AG08395 (cell line): ENCODE data around the gene CLCN4.

Experiments used
- DNase-seq: peaks from one replicate; pipeline ENCODE4 v3.0.0; 2012; ENCODE audit warnings: mixed read lengths, low spot score

The CLCN4 gene

GRCh38 chrX:10156199-10157031, at the start of gene CLCN4:
Gene CLCN4 (plus strand): TSS chrX:10156975. CDS start chrX:10185033, 28,058 bp downstream.
- DNase-seq = peak; percentile 49

- no peak for DNase-seq
These were observed 49.3 kb upstream of the CLCN4 start for GRCh38 chrX:10107483-10107882.

GRCh38 chrX:10108288-10108687, 48.5 kb upstream of the CLCN4 start:
- DNase-seq = no peak

GRCh38 chrX:10109695-10110094, 47.1 kb upstream of the CLCN4 start:
- peak; percentile 16 for DNase-seq

- DNase-seq = no peak
These were observed 46.3 kb upstream of the CLCN4 start for GRCh38 chrX:10110316-10110935.

GRCh38 chrX:10110984-10111363, 45.8 kb upstream of the CLCN4 start:
- DNase-seq = no peak

GRCh38 chrX:10111364-10112148, 45.2 kb upstream of the CLCN4 start:
- DNase-seq = peak; percentile 32

- no peak for DNase-seq
These were observed 44.3 kb upstream of the CLCN4 start for GRCh38 chrX:10112510-10112909.

GRCh38 chrX:10115082-10115481, 41.7 kb upstream of the CLCN4 start:
- no peak for DNase-seq

- no peak for DNase-seq
These were observed 39.5 kb upstream of the CLCN4 start for GRCh38 chrX:10117301-10117700.

GRCh38 chrX:10117864-10118377, 38.9 kb upstream of the CLCN4 start:
- no peak for DNase-seq

GRCh38 chrX:10118530-10118929, 38.2 kb upstream of the CLCN4 start:
- DNase-seq = no peak

GRCh38 chrX:10119399-10119990, 37.3 kb upstream of the CLCN4 start:
- DNase-seq = peak; percentile 63

GRCh38 chrX:10120331-10120730, 36.4 kb upstream of the CLCN4 start:
- no peak for DNase-seq

GRCh38 chrX:10120828-10121227, 35.9 kb upstream of the CLCN4 start:
- DNase-seq = no peak

GRCh38 chrX:10121787-10122186, 35.0 kb upstream of the CLCN4 start:
- no peak for DNase-seq

GRCh38 chrX:10124506-10125247, 32.1 kb upstream of the CLCN4 start:
- DNase-seq = no peak

GRCh38 chrX:10125248-10125615, 31.5 kb upstream of the CLCN4 start:
- no peak for DNase-seq

GRCh38 chrX:10126044-10126443, 30.7 kb upstream of the CLCN4 start:
- no peak for DNase-seq

- DNase-seq = no peak
These were observed 29.9 kb upstream of the CLCN4 start for GRCh38 chrX:10126834-10127233.

GRCh38 chrX:10128386-10128785, 28.4 kb upstream of the CLCN4 start:
- DNase-seq = no peak

- no peak for DNase-seq
These were observed 27.5 kb upstream of the CLCN4 start for GRCh38 chrX:10129229-10129628.
